Measurements from ENCODE around the gene SOHLH1.

The SOHLH1 gene

DNA sequence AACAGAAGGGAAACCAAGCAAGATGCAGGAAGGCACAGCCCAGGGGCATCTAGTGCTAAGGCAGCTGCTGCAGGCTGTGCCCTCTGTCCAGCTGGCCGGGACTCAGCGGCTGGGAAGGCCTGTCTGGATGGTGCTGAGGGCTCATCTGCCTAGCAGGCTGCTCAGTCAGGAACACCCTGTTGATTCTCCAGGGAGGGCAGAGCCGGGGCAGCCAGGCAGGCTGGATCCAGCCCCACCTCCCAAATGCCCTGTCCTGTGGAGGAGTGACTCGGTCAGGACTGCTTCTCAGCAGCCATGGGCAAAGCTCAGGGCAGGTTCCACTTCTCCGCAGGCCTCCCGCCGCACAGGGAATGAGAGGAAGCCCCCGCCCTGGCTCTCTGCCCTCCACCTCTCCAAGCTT lies 44.0 kb downstream of the SOHLH1 start:
- no peak for DNase-seq

GRCh38 chr9:135650408-135650807 lies 48.9 kb downstream of the SOHLH1 start:
- DNase-seq: no peak

DNA sequence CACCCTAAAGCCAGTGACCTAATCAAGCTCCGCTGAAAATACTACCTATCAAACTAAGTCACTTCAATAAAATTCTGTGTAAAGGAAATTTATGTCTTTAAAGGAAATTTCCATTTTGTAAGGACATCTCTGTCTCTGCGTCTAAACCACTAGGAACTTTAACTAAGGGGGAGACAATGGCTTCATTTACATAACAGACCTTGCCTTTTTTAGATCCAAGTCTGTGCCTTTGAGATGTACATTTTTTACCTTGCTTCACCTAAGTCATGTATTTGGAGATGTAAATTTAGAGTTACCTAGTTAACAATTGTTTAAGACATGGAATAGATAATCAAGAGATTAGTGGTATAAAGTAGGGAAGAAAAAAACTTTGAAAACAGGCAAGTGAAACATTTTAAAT lies 49.8 kb downstream of the SOHLH1 start:
- DNase-seq: no peak

- no peak for DNase-seq
These were observed 50.5 kb downstream of the SOHLH1 start for GRCh38 chr9:135648494-135649410.

DNA sequence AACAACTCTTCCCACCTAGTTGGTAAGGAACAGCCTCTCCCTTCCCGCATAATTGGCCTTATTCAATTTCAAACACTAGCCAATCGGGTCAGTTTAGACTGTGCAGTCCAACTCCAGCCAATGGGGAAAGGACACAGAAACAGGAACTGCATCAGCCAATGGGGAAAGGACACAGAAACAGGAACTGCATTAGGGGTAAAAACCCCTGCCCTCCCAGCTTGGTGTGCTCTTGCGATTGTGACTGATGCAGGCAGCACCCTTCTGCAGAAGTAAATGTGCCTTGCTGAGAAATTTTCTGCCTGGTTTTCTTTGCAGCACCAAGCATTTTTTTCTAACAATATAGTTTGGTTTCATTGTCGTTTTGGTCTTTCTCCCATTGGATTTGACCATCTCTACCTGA lies 51.4 kb downstream of the SOHLH1 start:
- no peak for DNase-seq

- no peak for DNase-seq
These were observed 54.6 kb downstream of the SOHLH1 start for GRCh38 chr9:135644631-135645218.
